Effector memory CD4-positive, alpha-beta T cell (primary cell): ENCODE data around the gene TNIP3.
A peak's percentile ranks its signal among the peaks of the same experiment; 100 is the strongest.
"Not testable (repeated sequence)": the region's sequence is repeated elsewhere in the genome, so short reads cannot be mapped to it uniquely, and the experiment has no call there.

Experiments
- DNase-seq, 3 donors: peaks; one replicate each; pipeline ENCODE4 v3.0.0-alpha.2; 2020
- H3K27ac ChIP-seq: 2 replicates; pipeline ENCODE4 v1.7.0; 2013; ENCODE audit warnings: mild to moderate bottlenecking, low read length, moderate library complexity; ENCODE audit not compliant: insufficient read depth, poor library complexity, severe bottlenecking
- H3K27me3 ChIP-seq: replicated peaks from 2 replicates; pipeline ENCODE4 v1.7.0; 2013; ENCODE audit warnings: mild to moderate bottlenecking, low read length; ENCODE audit not compliant: insufficient read depth, control insufficient read depth, poor library complexity, severe bottlenecking
- H3K36me3 ChIP-seq: 2 replicates; pipeline ENCODE4 v1.7.0; 2013; ENCODE audit warnings: mild to moderate bottlenecking, low read length, moderate library complexity; ENCODE audit not compliant: control insufficient read depth, insufficient read depth
- H3K4me1 ChIP-seq: 2 replicates; pipeline ENCODE4 v1.7.0; 2013; ENCODE audit warnings: low read length, mild to moderate bottlenecking; ENCODE audit not compliant: control insufficient read depth, insufficient read depth, poor library complexity, severe bottlenecking
- H3K4me3 ChIP-seq: 2 replicates; pipeline ENCODE4 v1.7.0; 2013; ENCODE audit warnings: low read length, low read depth, mild to moderate bottlenecking; ENCODE audit not compliant: insufficient read depth, poor library complexity, severe bottlenecking
- H3K9me3 ChIP-seq: 2 replicates; pipeline ENCODE4 v1.7.0; 2013; ENCODE audit warnings: mild to moderate bottlenecking, low read length, moderate library complexity; ENCODE audit not compliant: control insufficient read depth

TNIP3 gene

DNA sequence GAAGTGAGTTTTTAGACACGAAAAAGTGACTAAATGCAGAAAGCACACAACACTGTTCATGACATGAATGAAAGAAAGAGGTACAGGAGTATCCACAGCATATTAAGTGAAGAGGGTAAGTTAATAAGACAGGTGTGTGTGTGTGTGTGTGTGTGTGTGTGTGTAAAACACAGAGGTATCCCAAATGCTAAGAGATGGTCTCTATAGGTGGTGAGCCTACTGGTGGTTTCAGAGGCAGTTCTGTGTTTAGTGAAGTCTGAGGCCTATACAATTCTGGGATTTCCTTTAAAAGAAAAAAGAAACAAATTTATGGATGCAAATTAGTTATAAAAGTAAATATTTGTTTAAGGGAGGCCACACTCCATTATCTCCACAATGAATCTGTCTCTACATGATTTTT is 17.4 kb upstream of the TNIP3 start:
- Histone ChIP-seq H3K4me3 (peak overlapping the region; percentile 44), H3K27ac (peak overlapping the region; percentile 80), H3K36me3 (no peaks in the 10 kb centered on the region), H3K4me1 (peaks cover 22% of the 10 kb centered on the region), H3K9me3 (no peaks in the 10 kb centered on the region), H3K27me3 (no peaks in the 10 kb centered on the region)
- DNase-seq = no peak

DNA sequence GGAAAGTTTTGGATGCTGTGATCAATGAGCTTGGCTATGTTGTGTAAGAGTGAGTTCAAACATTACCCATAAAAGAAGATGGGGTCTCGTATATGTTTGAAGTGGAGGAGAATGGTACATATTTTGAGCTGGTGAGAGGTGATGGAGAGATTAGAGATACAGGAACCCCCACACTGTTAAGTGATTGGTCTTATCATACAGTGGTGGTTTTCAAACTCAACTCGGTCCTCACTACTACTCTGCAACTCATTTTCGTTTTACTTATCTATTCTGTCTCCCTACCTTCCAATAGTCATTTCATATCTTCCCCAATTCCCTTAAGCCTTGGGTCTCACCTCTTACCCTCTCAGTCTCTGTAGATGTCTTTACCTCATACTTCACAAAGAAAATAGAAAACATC is 16.4 kb upstream of the TNIP3 start:
- no peak for DNase-seq
- no peaks in the 10 kb centered on the region for H3K9me3 ChIP-seq
- no peaks in the 10 kb centered on the region for H3K36me3 ChIP-seq
- peaks cover 22% of the 10 kb centered on the region for H3K4me1 ChIP-seq
- H3K4me3 ChIP-seq = peak overlapping the region; percentile 26
- H3K27ac ChIP-seq = peak overlapping the region; percentile 80
- no peaks in the 10 kb centered on the region for H3K27me3 ChIP-seq

DNA sequence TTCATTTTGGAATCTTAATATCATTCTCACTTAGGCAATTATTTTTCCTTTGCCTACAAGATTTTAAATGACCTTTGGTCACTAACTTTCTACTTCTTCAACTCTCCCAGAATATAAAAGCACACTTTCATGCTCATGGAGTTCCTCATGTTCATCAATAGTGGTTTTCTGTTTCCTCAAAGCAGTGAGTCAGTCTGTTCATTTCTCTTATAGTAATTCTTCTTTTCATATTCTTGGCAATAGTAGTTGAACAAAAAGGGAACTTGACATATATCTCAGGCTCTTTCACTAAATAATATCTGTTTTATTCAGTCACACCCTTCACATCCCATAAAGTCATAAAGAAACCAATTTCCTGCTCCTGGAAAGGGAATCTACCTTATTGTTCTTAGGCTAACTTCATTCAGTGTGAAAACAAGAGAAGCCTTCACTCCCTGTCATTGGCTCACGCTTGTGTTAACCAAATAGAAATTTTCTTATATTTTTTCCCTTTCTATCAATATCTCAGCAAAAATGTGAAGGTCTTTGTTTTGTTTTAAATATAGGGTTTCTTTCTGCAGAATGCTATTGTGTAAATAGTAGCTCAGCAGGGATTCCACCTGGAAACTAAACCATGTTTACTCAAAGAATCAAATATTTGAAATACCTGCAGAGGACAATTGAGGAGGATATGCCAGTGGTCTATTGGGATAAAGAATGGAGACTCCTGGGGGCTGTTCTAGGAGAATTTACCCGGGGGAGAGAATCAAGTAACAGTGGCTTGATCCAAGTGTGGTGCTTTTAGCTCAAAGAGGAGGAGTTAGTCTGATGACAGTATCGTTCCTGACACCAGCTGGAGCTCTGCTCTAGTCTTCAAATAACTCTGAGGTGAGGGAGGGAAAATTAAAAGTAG is 13.4 kb upstream of the TNIP3 start:
- DNase-seq = no peak
- Histone ChIP-seq H3K4me1 (peaks cover 12% of the 10 kb centered on the region), H3K27ac (no peak overlapping the region), H3K36me3 (no peaks in the 10 kb centered on the region), H3K4me3 (no peak overlapping the region), H3K9me3 (no peaks in the 10 kb centered on the region), H3K27me3 (no peaks in the 10 kb centered on the region)

DNA sequence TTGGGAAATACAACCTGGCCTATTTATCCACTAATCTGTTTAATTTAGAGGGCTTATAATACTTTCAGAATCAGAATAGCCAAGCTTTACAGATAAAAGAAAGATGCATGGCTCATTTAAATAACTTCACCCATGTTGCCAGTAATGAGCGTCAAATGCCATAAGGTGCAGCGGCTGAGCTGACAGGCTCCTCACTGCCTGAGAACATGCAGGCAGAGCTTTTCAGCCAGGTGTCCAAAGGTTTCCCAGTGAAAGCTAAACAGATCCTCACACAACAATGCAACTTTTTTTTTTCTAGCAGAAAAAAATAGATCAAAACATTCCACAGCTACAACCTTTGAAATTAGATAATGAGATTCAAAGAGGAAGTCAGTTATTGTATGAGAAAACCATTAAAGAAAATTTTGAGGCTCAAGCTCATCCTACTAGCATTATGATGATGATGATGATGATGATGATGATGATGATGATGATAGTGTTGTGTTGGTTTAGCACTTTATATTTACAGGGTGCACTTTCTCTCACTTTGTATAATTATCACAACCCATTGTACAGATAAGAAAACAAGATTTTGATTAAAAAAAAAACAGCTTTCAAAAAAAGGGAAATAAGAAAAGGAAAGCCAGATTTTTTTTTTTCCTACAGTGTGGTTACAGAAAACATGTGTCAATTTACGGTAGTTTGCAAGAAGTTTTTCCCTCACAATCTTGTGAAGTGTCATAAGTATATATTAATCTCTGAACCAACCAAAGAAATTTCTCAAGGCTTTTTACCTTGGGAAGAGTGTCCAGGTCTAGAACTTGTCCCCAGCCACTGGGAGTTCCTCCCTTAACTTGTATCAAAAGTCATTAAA is 12.2 kb upstream of the TNIP3 start:
- no peak for DNase-seq
- peaks cover 12% of the 10 kb centered on the region for H3K4me1 ChIP-seq
- H3K27me3 ChIP-seq = no peaks in the 10 kb centered on the region
- H3K27ac ChIP-seq = no peak overlapping the region
- no peak overlapping the region for H3K4me3 ChIP-seq
- no peaks in the 10 kb centered on the region for H3K36me3 ChIP-seq
- H3K9me3 ChIP-seq = no peaks in the 10 kb centered on the region

DNA sequence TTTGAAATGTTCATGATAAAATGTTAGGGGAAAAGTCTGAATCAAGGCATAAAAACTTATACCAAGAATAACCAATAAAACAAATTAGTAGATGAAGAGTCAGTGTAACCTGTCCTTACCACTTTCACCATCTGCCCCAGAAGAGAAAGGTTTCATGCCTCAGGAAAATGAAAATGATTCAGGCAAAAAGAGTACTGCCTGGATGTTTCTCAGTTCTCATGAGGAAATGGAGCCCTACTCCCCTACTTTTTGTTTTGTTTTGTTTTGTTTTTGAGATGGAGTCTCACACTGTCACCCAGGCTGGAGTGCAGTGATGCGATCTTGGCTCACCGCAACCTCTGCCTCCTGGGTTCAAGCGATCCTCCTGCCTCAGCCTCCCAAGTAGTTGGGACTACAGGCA is 7.4 kb upstream of the TNIP3 start:
- not testable (repeated sequence) for H3K4me3 ChIP-seq, H3K36me3 ChIP-seq, H3K27ac ChIP-seq, H3K4me1 ChIP-seq, H3K27me3 ChIP-seq, DNase-seq, H3K9me3 ChIP-seq

DNA sequence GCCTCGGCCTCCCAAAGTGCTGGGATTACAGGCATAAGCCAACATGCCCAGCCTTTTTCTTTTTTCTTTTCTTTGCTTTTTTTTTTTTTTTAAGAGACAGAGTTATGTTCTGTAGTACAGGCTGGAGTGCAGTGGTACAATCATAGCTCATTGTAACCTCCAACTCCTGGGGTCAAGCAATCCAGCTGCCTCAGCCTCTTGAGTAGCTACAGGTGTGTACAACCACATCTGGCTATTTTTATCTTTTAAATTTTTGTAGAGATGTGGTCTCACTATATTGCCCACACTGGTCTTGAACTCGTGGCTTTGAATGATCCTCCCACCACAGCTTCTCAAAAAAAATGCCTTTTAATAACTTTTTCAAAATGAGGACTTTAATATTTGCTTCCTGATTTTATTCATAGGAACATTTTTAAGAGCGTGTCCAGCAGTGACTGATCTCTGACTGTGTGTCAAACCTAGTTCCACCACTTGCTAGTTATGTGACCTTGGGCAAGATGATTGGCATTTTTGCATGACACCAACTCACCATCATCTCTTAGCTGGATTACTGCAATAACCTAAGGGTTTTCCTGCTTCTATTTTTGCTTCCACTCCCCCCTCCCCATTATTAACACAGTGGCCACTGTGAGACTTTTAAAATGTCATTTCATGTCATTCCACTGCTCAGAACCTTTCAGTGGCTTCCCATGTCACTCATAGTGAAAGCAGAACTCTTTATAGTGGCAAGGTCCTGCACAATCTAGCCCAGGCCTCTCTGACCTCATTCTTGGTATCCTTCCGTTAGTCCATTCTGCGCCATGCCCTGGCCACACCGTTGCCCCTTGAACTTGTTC is 4.5 kb upstream of the TNIP3 start:
- Histone ChIP-seq H3K36me3 (no peaks in the 10 kb centered on the region), H3K9me3 (no peaks in the 10 kb centered on the region), H3K4me1 (peaks cover 13% of the 10 kb centered on the region), H3K4me3 (no peak overlapping the region), H3K27me3 (no peaks in the 10 kb centered on the region), H3K27ac (no peak overlapping the region)
- DNase-seq = no peak

DNA sequence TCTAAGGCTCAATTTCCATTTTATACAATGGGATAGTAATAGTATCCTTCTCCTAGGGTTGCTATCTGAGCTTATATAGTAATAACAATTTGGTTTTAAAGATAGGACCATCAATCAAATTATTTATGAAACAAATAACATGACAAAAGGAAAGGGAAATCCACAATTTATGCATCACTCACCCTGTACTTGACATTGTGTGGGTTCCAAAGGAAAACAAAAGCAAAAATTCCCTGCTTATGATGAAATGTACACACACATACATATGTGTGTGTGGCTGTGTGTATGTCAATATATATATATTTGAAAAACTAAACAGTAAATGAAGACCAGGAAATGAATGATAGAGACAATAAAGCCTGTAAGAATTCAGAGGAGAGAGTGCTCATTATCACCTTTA is 2.9 kb upstream of the TNIP3 start:
- H3K4me3 ChIP-seq = no peak overlapping the region
- H3K27ac ChIP-seq = no peak overlapping the region
- no peaks in the 10 kb centered on the region for H3K36me3 ChIP-seq
- H3K4me1 ChIP-seq = peaks cover 13% of the 10 kb centered on the region
- DNase-seq = no peak
- H3K27me3 ChIP-seq = no peaks in the 10 kb centered on the region
- no peaks in the 10 kb centered on the region for H3K9me3 ChIP-seq

DNA sequence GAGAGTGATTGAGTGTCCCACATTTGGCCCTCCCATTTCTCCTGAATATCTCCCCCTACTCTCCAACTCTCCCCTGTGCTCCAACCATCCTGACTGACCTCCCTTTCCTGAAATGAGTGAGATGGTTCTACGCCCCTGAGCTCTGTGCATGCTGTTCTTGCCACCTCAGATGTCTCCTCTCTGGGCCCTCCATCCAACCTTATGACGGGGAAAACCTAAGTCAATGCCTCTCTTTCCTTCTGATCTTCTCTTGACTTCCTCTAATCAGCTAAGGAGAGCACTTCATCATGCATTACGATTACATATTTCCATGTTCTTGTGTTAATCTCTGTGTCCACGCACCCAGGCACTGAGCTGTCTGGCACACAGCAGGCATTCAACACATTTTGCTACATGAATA is 1.1 kb upstream of the TNIP3 start:
- DNase-seq = no peak
- H3K4me1 ChIP-seq = peaks cover 13% of the 10 kb centered on the region
- H3K27ac ChIP-seq = peak overlapping the region; percentile 2
- no peaks in the 10 kb centered on the region for H3K9me3 ChIP-seq
- no peaks in the 10 kb centered on the region for H3K36me3 ChIP-seq
- no peak overlapping the region for H3K4me3 ChIP-seq
- H3K27me3 ChIP-seq = no peaks in the 10 kb centered on the region

DNA sequence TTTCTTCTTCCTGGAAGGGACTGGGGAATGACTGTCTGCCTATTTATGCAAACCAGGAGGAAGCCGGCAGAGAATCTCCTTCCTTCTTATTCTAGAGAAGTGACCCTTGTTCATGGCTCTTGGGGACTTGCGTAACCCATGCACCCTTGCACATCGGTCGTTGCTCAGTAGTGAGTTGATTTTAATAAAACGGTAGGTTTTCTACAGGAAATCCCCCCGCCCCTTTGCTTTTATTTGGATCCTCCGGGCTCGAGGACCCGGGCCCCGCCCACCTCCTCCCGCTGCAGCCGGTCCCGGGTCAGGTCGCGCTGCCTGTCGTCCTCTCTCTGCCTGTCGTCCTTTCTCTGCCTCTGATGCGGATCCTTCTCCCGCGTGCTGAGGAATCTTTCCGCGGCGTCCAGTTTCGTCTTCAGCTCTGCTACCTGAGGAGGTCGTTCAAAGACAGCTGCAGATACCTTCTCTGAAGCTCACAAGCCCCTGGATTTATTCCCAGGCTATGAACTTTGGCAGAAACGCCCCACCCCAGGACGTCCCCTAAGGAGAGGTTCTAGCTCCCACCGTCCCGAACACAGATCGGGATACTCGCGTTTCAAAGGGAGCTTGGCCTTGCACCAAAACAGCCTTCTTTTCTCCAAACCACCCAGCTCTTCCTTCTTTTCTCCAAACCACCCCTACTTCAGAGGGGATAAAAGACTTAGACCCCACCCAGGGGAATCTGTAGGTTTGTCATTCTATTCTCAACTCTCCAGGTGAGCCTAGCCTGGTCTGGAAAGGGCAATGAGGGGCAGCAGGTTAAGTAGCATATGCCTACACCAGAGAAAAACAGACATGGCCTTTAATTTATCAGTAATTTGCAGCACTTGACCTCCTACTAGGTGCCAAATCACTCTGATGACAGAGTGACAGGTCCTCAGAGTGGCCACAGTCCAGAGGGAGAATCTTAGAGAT is 7.0 kb downstream of the TNIP3 start:
- H3K27me3 ChIP-seq = no peaks in the 10 kb centered on the region
- no peaks in the 10 kb centered on the region for H3K36me3 ChIP-seq
- no peaks in the 10 kb centered on the region for H3K9me3 ChIP-seq
- H3K4me3 ChIP-seq = peak overlapping the region; percentile 55
- H3K4me1 ChIP-seq = peaks cover 34% of the 10 kb centered on the region
- DNase-seq = peak in 2 of 3 donors; percentile 4 to 13
- H3K27ac ChIP-seq = no peak overlapping the region
